HG03025 (cell line): ENCODE results near the gene SLC17A9.

Source experiments
- ATAC-seq: cut with Tn5 transposase; IDR thresholded peaks from one replicate; pipeline ENCODE4 v1.9.1; 2021; ENCODE audit warnings: mild to moderate bottlenecking, moderate library complexity; ENCODE audit not compliant: unreplicated experiment, low FRiP score

The SLC17A9 gene

DNA sequence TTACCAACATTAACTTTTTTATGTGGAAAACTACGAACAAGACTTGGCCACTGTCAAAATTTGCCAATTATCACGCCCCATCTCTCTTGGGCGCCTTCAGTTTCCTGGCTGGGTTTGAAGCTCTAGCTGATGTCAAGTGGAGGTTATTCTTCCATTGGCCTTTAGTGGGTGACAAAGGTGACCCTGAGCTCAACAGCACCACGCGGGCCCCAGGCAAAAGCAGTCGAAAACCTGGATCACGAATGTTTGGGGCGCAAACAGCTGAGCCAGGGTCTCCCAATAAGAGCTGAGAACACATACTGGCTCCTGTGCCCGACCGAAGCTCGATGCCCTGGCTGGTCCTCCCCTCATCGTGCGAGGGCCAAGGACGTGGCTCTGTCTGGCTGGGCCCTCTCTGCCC, 26.8 kb downstream of the SLC17A9 start:
- no peak for ATAC-seq

DNA sequence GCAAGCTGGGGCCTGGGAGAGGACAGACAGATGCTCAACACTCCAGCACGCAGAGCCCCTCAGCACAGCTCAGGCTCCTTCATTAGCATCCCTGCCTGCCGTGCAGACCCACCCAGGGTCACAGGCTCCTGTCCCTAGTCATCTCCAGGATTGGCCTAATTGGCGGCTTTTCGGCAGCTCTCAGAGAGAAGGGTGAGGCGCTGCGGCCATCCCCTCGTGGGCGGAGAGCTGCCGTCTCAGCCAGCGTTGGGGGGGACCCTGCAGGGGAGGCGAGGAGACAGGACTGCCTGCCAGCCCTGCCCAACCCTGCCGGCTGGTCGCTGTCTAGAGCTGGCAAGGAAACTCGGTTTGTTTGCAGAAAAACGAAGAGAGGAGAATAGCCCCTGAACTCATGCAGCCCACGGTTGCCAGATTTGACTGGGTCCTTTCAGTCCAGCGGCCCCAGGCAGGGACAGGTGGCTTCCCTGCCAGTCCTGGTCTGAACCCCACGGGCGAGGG, 27.4 kb downstream of the SLC17A9 start:
- no peak for ATAC-seq

DNA sequence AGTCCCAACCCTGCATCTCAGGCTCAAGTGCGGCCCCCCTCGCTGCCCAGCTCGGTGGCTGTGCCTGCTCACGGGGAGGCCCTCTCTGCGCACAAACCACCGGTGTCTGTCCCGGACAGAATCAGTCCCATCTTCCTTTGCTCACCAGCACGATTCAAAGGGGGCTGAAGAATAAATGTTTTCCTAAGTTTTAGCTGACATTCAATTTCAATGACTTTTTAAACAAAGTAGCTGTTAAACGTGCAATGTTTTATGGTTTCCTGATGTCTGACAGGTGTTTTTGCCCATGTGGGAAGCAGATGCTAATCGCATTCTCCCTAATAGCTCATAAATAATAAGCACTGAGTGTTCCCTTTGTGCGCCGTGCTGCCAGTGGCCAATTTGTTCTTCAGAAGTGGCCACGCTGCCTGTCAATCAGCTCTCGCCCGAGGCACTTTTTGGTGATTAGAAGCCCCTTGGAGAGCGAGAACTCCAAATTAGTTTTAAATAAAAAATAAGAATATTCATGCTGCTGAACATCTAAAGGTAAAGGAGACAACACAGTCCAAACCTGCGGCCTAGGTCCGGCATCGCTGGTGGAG, 28.0 kb downstream of the SLC17A9 start:
- no peak for ATAC-seq

GRCh38 chr20:62980970-62981369, 28.5 kb downstream of the SLC17A9 start:
- no peak for ATAC-seq

DNA sequence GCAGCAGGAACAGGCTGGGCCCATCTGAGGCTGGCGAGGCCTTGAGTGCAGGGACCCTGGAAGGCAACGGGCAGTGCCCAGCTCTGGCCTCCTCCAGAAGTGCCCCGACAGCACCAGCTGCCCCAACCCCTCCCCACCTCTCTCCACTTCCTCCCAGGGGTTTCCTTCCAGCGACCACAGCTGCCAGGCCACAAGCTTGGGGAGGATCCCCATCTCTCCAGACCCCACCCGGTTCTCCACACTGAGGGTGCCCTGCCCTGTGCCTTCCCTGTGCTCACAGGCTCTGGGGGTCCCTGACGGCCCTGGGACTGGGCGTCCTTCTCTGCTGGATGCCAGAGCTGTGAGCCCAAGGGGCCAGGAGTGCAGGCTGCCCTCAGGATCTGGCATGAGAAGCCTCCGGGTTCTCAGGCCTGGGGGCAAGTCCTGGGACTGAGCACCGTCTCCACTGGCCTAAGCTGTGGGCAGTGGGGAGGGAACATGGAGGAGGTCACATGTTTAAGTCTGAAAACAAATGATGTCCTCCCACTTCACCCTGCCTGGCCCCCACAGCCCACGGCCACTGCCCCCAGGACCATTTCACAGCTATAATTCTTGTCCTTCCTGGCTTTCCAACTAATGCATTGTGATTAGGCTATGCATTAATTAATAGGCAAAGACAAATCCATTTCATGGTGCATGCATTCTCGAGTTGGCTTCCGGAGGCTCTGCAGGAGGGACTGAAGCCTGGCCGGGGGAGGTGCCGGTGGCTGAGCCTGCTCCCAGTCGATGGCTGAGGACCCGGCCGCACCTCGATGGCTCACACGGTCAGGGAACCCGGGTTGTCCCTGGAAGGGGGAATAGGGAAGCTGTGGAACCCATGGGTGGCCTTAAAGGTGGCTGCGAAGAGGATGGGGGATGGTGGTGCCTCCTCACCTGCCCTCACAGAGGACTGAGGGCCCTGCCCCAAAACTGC, 29.9 kb downstream of the SLC17A9 start:
- no peak for ATAC-seq

DNA sequence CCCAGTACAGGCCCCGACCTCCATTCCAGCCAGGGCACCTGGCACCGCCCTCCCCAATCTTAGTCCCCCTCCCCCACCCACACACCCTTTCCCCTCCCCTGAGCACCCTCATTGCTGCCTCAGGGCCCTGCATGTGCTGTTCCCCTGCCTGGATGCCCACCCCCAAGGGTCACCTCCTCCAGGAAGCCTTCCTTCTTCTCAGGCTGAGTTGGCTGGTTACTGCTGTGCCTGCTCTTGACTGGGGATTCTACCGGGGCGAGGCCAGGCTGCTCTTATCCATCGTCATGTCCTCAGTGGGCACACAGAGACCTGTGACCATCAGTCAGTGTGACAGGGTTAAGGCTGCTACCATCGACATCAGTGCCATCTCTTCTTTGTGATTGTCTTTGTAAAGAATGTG, 30.7 kb downstream of the SLC17A9 start:
- ATAC-seq: no peak

- ATAC-seq: no peak
These were observed 32.3 kb downstream of the SLC17A9 start for GRCh38 chr20:62984666-62985443.

DNA sequence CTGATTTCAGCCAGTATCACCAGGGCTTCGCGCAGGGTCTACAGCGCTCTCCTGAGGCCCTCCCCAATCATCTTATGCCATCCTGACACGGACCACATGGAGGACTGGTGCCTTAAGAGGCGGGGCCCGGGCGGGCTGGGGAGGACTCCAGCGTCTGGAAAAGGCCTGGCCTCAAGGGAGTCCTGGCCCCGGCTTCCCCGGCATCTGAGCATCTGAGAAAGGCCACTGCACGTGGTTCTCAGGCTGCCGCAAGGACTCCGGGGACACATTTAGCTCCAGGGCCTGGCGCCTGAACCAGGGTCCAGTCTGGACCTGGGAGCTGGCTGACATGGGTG, 32.9 kb downstream of the SLC17A9 start:
- no peak for ATAC-seq

DNA sequence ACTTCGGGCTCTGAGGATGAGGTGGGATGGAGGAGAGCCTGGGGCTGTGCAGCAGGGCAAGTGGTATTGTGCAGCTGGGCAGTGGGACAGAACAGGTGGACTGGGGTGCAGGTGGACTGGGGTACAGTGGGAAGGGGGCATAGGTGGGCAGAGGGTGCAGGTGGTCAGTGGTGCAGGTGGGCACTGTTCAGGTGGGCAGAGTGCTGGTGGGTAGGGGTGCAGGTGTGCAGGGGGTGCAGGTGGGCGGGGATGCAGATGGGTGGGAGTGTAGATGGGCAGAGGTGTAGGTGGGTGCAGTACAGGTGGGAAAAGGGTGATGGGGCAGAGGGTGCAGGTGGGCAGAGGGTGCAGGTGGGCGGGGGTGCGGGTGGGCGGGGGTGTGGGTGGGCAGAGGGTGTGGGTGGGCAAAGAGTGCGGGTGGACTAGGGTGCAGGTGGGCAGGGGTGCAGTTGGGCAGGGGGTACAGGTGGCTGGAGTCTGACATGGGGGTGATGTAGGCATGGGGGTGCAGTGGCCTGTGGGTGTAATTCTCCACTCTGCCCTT, 33.8 kb downstream of the SLC17A9 start:
- no peak for ATAC-seq

DNA sequence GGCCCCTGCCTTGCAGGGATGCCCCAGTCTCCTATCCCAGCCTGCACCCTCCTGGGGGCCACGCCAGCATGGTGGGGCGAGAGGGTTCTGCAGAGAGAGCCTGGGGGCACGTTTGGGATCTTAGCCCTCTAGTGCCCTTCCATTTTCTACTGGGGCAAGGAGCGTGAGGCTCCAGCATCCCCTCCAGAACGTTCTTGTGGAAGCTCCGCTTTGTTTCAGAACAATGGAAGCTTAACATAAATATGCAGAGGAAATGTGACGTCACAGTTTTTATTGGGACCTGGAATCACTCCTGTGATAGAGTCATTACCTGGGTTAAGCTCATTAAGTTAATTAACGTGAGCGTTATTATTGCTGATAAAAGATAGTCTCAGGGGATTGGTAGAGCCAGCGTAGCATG, 34.6 kb downstream of the SLC17A9 start:
- ATAC-seq: no peak

DNA sequence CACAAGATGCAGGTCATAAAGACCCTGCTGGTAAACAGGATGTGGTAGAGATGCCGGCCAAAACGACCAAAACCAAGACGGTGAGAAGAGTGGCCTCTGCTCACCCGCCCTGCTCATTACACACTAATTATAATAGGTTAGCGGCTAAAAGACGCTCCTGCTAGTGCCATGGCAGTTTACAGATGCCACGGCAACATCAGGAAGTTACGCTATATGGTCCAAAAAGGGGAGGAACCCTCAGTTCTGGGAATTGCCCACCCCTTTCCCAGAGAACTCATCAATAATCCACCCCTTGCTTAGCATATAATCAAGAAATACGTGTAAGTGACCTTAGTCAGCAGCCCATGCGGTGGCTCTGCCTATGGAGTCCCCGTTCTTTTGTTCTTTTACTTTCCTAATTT, 36.7 kb downstream of the SLC17A9 start:
- no peak for ATAC-seq

GRCh38 chr20:62990306-62990825, 37.9 kb downstream of the SLC17A9 start:
- ATAC-seq: no peak

DNA sequence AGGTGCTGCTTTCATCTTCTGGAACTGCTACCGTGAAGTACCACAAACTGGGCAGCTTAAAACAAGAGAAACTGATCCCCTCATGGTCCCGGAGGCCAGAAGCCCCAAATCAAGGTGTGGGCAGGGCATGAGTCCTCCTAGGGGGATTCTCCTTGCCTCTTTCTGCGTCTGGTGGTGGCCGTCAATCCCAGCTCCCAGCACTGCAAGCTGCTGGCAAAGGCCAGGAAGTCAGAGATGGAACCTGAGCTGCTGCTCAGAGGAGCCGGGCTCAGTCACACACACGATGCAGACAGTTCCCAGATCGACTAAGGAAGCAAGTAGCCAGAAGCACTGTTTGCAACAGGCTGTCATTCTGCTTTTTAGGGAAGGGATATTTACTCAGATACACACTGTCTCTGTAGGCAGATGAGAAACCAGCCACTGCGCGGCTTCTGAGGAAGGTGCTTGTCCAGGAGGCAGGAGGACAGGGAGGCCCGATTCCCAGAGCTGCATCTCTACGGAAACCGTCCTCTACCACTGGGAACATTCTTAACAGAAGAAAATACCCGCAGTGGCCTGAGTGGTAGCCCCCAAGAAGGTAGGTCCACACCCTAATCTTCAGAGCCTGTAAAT, 38.8 kb downstream of the SLC17A9 start:
- ATAC-seq: no peak

- ATAC-seq: no peak
These were observed 39.4 kb downstream of the SLC17A9 start for GRCh38 chr20:62991863-62992262.

- ATAC-seq: no peak
These were observed 41.5 kb downstream of the SLC17A9 start for GRCh38 chr20:62993856-62994494.

GRCh38 chr20:62994869-62995281, 42.4 kb downstream of the SLC17A9 start:
- ATAC-seq: no peak

DNA sequence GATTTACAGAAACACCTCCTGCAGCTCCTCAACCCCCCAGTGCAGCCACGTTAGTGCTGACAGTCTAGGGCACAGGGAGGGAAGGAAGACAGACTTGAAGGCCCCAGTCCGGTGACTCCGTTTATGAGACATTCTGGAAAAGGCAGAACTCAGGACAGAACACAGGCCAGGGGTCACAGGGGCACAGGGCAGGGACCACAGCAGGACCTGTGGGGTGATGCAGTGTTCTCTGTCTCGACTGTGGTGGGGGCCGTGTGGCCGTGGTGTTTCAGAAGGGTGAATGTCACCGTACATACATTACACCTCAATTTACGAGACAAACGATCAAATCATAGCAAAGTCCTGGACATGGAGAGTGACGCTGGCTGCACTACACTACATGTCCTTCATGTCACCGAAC, 43.0 kb downstream of the SLC17A9 start:
- ATAC-seq: no peak

DNA sequence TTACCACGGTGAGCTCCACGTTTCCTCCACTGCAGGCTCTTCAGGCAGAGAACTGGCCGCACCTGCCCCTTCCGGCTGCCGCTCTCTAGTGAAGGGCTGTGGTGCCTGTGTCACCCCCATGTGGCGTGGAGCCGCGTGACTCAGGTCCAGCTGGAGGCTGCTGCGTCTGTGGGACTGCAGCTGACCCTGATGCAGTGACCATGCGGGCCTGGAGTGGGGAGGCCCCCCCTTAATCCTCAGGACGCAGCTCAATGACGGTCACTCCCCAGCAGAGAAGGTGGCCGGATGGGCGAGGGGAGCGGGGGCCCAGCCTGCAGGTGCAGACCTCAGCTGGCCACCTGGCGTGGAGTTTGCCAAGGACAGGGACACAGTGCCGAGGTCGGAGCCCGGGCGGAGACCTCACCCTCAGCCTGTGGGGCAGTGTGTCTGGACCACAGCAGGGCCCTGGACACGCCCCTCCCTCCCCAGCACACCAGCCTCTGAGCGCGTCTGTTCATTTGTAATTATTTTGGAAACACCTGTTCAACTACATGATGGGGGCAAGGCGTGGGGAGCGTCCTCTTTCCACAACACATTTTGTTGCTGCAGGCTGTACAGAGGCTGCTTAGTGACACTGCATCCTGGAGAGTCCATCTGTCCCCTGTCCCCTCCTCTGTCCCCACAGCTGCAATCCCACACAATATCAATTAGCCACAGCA, 43.5 kb downstream of the SLC17A9 start:
- no peak for ATAC-seq

GRCh38 chr20:62996596-62996982, 44.1 kb downstream of the SLC17A9 start:
- ATAC-seq: no peak
